ENCODE results near the gene TNS4.

The TNS4 gene

GRCh38 chr17:40445751-40446468 is 55.5 kb downstream of the TNS4 start:
- Histone ChIP-seq H3K79me2 (ENCODE audit: low read length) (no peaks in the 10 kb centered on the region), H3K9ac (ENCODE audit: low read length) (no peak overlapping the region), H2AFZ (ENCODE audit: low read length) (no peak overlapping the region), H3K4me1 (ENCODE audit: low read length) (peaks cover 17% of the 10 kb centered on the region), H3K9me3 (replicated peaks; ENCODE audit: insufficient read depth, low read length) (no peaks in the 10 kb centered on the region), H3K4me2 (ENCODE audit: low read depth, low read length) (peak overlapping the region; percentile 85; the same call in 1 of the 2 replicates), H3K9me2 (replicated peaks; ENCODE audit: insufficient read depth, low read length) (no peaks in the 10 kb centered on the region), H3K4me3 (ENCODE audit: low read length) (no peak overlapping the region), H3K27ac (ENCODE audit: low read length) (no peak overlapping the region), H3K36me3 (replicated peaks; ENCODE audit: insufficient read depth, low read length) (no peaks in the 10 kb centered on the region), H3F3A (ENCODE audit: insufficient read depth, low read length) (peaks cover 20% of the 10 kb centered on the region), H3K27me3 (replicated peaks; ENCODE audit: insufficient read depth, low read length) (peaks cover 67% of the 10 kb centered on the region), H4K20me1 (ENCODE audit: insufficient read depth, low read length) (peaks cover 3% of the 10 kb centered on the region; the same call in 1 of the 2 replicates)
- no peak for DNase-seq
- TF ChIP-seq EZH2phosphoT487 (IDR thresholded peaks at IDR 0.05; ENCODE audit: low read length) (no peak), EZH2 (optimal IDR thresholded peaks at IDR 0.05; ENCODE audit: low read depth, low read length) (no peak), CTCF (IDR thresholded peaks at IDR 0.05; ENCODE audit: low read length) (no peak)

DNA sequence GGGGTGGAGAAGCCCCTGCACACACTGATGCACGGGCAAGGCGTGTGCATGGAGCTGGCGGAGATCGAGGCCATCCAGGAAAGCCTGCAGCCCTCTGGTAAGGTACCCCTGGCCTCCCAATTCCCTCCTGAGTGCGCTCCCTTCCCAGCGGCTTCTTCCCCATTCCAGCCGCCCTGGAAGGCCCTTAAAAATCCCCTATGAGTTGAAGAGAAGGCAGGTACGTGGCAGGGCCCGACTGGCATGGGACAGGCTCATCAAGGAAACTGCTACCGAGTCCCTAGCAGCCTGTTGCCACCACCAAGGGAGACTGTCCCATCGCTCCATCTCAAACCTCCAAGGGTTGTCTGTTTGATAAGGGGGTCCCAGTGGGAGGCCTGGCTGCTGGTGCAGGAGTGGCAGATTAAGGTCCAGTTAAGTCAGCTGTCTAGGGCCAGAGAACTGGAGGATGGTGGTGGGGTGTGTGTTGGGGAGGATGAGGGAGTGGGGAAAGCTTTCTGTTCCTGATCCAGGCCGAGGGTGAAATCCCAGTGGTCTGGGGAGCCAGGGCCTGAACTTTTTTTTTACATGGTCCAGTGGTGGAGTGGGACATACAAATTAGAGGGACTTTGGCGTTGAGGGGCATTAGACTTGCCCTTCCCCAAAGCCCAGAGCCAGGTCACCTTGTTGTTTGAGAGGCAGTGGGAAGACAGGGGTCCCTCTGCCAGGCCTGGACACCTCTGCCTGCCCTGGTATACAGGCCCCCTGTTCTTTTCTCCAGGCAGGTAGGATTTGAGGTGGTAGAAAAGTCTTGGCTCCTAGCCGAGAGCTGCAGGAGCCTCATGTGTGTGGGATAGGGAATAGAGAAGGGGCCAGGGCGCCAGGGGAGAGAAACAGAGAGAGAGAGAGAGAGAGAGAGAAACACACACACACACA is 57.2 kb downstream of the TNS4 start:
- H3K36me3 ChIP-seq (replicated peaks; ENCODE audit: insufficient read depth, low read length): no peaks in the 10 kb centered on the region
- H3K9me3 ChIP-seq (replicated peaks; ENCODE audit: insufficient read depth, low read length): no peaks in the 10 kb centered on the region
- H3K27ac ChIP-seq (ENCODE audit: low read length): no peak overlapping the region
- no peak overlapping the region for H3K9ac ChIP-seq (ENCODE audit: low read length)
- H3F3A ChIP-seq (ENCODE audit: insufficient read depth, low read length): peaks cover 20% of the 10 kb centered on the region
- H3K4me1 ChIP-seq (ENCODE audit: low read length): peaks cover 17% of the 10 kb centered on the region
- peak overlapping the region; percentile 85 for H3K4me2 ChIP-seq (ENCODE audit: low read depth, low read length)
- no peaks in the 10 kb centered on the region for H3K79me2 ChIP-seq (ENCODE audit: low read length)
- TF ChIP-seq EZH2phosphoT487 (IDR thresholded peaks at IDR 0.05; ENCODE audit: low read length) (no peak), EZH2 (optimal IDR thresholded peaks at IDR 0.05; ENCODE audit: low read depth, low read length) (no peak), CTCF (IDR thresholded peaks at IDR 0.05; ENCODE audit: low read length) (no peak)
- H2AFZ ChIP-seq (ENCODE audit: low read length): no peak overlapping the region
- no peaks in the 10 kb centered on the region for H3K9me2 ChIP-seq (replicated peaks; ENCODE audit: insufficient read depth, low read length)
- peaks cover 3% of the 10 kb centered on the region; the same call in 1 of the 2 replicates for H4K20me1 ChIP-seq (ENCODE audit: insufficient read depth, low read length)
- H3K4me3 ChIP-seq (ENCODE audit: low read length): peak overlapping the region; percentile 40; the same call in 1 of the 2 replicates
- no peak for DNase-seq
- peaks cover 64% of the 10 kb centered on the region for H3K27me3 ChIP-seq (replicated peaks; ENCODE audit: insufficient read depth, low read length)

GRCh38 chr17:40443196-40443987 is 58.0 kb downstream of the TNS4 start, which contains the start of gene IGFBP4:
TSS of gene IGFBP4 (plus strand) at chr17:40443450. CDS start at chr17:40443736, 286 bp downstream.
- Histone ChIP-seq H3K4me3 (ENCODE audit: low read length) (peak within 1 kb of the TSS; percentile 40; the same call in 1 of the 2 replicates), H3K9ac (ENCODE audit: low read length) (no peak within 1 kb of the TSS), H3K27me3 (replicated peaks; ENCODE audit: insufficient read depth, low read length) (peaks cover 58% of the 10 kb centered on the region), H3K36me3 (replicated peaks; ENCODE audit: insufficient read depth, low read length) (no peaks in the 10 kb centered on the region), H3K79me2 (ENCODE audit: low read length) (no peaks in the 10 kb centered on the region), H4K20me1 (ENCODE audit: insufficient read depth, low read length) (peaks cover 3% of the 10 kb centered on the region; the same call in 1 of the 2 replicates), H3K4me1 (ENCODE audit: low read length) (peaks cover 17% of the 10 kb centered on the region), H3F3A (ENCODE audit: insufficient read depth, low read length) (peaks cover 20% of the 10 kb centered on the region), H3K9me2 (replicated peaks; ENCODE audit: insufficient read depth, low read length) (no peaks in the 10 kb centered on the region), H3K9me3 (replicated peaks; ENCODE audit: insufficient read depth, low read length) (no peaks in the 10 kb centered on the region), H2AFZ (ENCODE audit: low read length) (no peak within 1 kb of the TSS), H3K4me2 (ENCODE audit: low read depth, low read length) (peak within 1 kb of the TSS; percentile 85), H3K27ac (ENCODE audit: low read length) (no peak within 1 kb of the TSS)
- peak; percentile 53 for TF ChIP-seq CTCF (IDR thresholded peaks at IDR 0.05; ENCODE audit: low read length)
- no peak for TF ChIP-seq EZH2phosphoT487 (IDR thresholded peaks at IDR 0.05; ENCODE audit: low read length)
- peak; percentile 71 for DNase-seq
